PC-9 (cell line): Measurements from ENCODE around the gene ABL1. TPM values are rescaled to one million over a fixed set of nuclear protein-coding genes. Genes with fewer than 3 reads are reported as not detected.

Experiments used
- BruUV-seq: library from RNA; stranded (reverse); fragments of 400-500 nt; replicated peaks from 2 replicates; lab custom pipeline; 2021; lab: Mats Ljungman, UMichigan
- CTCF ChIA-PET: fragments of 300-600 bp; sonication (Branson Sonifier 250); formaldehyde crosslinking; loops from one replicate; lab custom pipeline; 2022; ENCODE audit warnings: antibody characterized with exemption; lab: Charles Lee
- POLR2A ChIA-PET: fragments of 300-600 bp; sonication (Branson Sonifier 250); formaldehyde crosslinking; loops from one replicate; lab custom pipeline; 2022; ENCODE audit warnings: antibody characterized with exemption; ENCODE audit not compliant: unreplicated experiment; lab: Charles Lee
- DNase-seq, 2 experiments: peaks; one replicate each; pipeline versions ENCODE4 v3.0.0 to v3.0.0-alpha.2; 2015 to 2022; ENCODE audit warnings: mixed read lengths in 1 of 2
- H2AFZ ChIP-seq: fragments of 200-600 bp; sonication (generic); 2 replicates; pipeline ENCODE4 v1.8.1; 2017; ENCODE audit warnings: antibody characterized with exemption
- H3F3A ChIP-seq: fragments of 200-600 bp; sonication (generic); 2 replicates; pipeline ENCODE4 v1.8.1; 2017; ENCODE audit warnings: antibody characterized with exemption, mild to moderate bottlenecking, low read depth; ENCODE audit not compliant: insufficient read depth
- H3K27ac ChIP-seq: fragments of 200-600 bp; sonication (generic); 2 replicates; pipeline ENCODE4 v1.6.1; 2016; ENCODE audit warnings: mixed run types
- H3K27me3 ChIP-seq: fragments of 200-600 bp; sonication (generic); 2 replicates; pipeline ENCODE4 v1.6.1; 2016; ENCODE audit warnings: low read depth, mixed run types; ENCODE audit not compliant: insufficient read depth
- H3K36me3 ChIP-seq: fragments of 200-600 bp; sonication (generic); 2 replicates; pipeline ENCODE4 v1.6.1; 2016; ENCODE audit warnings: low read depth, mixed run types
- H3K4me1 ChIP-seq: fragments of 200-600 bp; sonication (generic); replicated peaks from 2 replicates; pipeline ENCODE4 v1.6.1; 2016; ENCODE audit warnings: mixed run types; ENCODE audit not compliant: insufficient read depth
- H3K4me2 ChIP-seq: fragments of 200-600 bp; sonication (generic); 2 replicates; pipeline ENCODE4 v1.6.1; 2017; ENCODE audit warnings: mixed run types
- H3K4me3 ChIP-seq: fragments of 200-600 bp; sonication (generic); 2 replicates; pipeline ENCODE4 v1.6.1; 2016; ENCODE audit warnings: mixed run types
- H3K79me2 ChIP-seq: fragments of 200-600 bp; sonication (generic); 2 replicates; pipeline ENCODE4 v1.6.1; 2017; ENCODE audit warnings: low read depth, mixed run types
- H3K9me2 ChIP-seq: fragments of 200-600 bp; sonication (generic); 2 replicates; pipeline ENCODE4 v1.8.1; 2017; ENCODE audit warnings: mild to moderate bottlenecking; ENCODE audit not compliant: insufficient read depth
- H3K9me3 ChIP-seq: fragments of 200-600 bp; sonication (generic); 2 replicates; pipeline ENCODE4 v1.8.1; 2016; ENCODE audit warnings: low read depth; ENCODE audit not compliant: insufficient read depth
- H4K20me1 ChIP-seq: fragments of 200-600 bp; sonication (generic); 2 replicates; pipeline ENCODE4 v1.8.1; 2017; ENCODE audit not compliant: insufficient read depth
- CTCF ChIP-seq: fragments of 200-600 bp; sonication (generic); conservative IDR thresholded peaks from 2 replicates; pipeline ENCODE4 v1.6.1; 2017; ENCODE audit warnings: mixed run types, antibody characterized with exemption, mild to moderate bottlenecking, moderate library complexity
- EZH2 ChIP-seq: fragments of 200-600 bp; sonication (generic); IDR thresholded peaks from 2 replicates; pipeline ENCODE4 v1.8.0; 2017; ENCODE audit warnings: antibody characterized with exemption, low read depth
- intact Hi-C: fragments of 100-400 bp; cut with micrococcal nuclease; formaldehyde crosslinking; loops from one replicate; pipeline ENCODE4 v1.10.0; 2022; ENCODE audit not compliant: unreplicated experiment
- total RNA-seq: library from RNA; stranded (reverse); gene quantifications from 2 replicates; pipeline ENCODE4 v1.2.3, GENCODE V29; 2021

The ABL1 gene
- total RNA-seq, 1 experiment from 2014 or later = 54.8 TPM

- no peaks in the 10 kb centered on the region for H3K4me1 ChIP-seq
- no peak overlapping the region for H3K4me3 ChIP-seq
- H3K79me2 ChIP-seq = no peaks in the 10 kb centered on the region
- H2AFZ ChIP-seq = no peak overlapping the region
- no peaks in the 10 kb centered on the region for H3K27me3 ChIP-seq
- no peaks in the 10 kb centered on the region for H3K9me3 ChIP-seq
- no TSS peak for BruUV-seq
- no peak overlapping the region for H3K4me2 ChIP-seq
- intact Hi-C loops = loop anchor here (5.0 kb wide), 1 partner anchor 105 kb away; no protein-coding TSS in a partner anchor
- H4K20me1 ChIP-seq = no peaks in the 10 kb centered on the region
- no peak for DNase-seq
- TF ChIP-seq EZH2 (no peak), CTCF (no peak)
- no peak overlapping the region for H3K27ac ChIP-seq
- POLR2A ChIA-PET = no interaction called here
- no peaks in the 10 kb centered on the region for H3K9me2 ChIP-seq
- CTCF ChIA-PET = no interaction called here
- H3K36me3 ChIP-seq = no peaks in the 10 kb centered on the region
- H3F3A ChIP-seq = no peaks in the 10 kb centered on the region
Observed at GRCh38 chr9:130892477-130893304, 57.6 kb downstream of the ABL1 start.

- no peak for DNase-seq
- TF ChIP-seq CTCF (peak; percentile 26; the same call in 1 of the 2 replicates), EZH2 (no peak)
- Histone ChIP-seq H3F3A (no peaks in the 10 kb centered on the region), H3K36me3 (no peaks in the 10 kb centered on the region), H3K9me3 (no peaks in the 10 kb centered on the region), H3K4me1 (no peaks in the 10 kb centered on the region), H3K4me3 (no peak overlapping the region), H4K20me1 (no peaks in the 10 kb centered on the region), H3K79me2 (no peaks in the 10 kb centered on the region), H3K9me2 (no peaks in the 10 kb centered on the region), H2AFZ (no peak overlapping the region), H3K27ac (no peak overlapping the region), H3K4me2 (no peak overlapping the region), H3K27me3 (no peaks in the 10 kb centered on the region)
- no TSS peak for BruUV-seq
- intact Hi-C loops = loop anchor here (5.0 kb wide), 1 partner anchor 104 kb away; no protein-coding TSS in a partner anchor
- POLR2A ChIA-PET = no interaction called here
- CTCF ChIA-PET = no interaction called here
Observed at GRCh38 chr9:130893341-130894101, 58.5 kb downstream of the ABL1 start.

- DNase-seq = no peak
- Histone ChIP-seq H3K27me3 (0 out of 2 replicates have a peak, but pooled peaks cover 2% of the 10 kb centered on the region), H3F3A (no peaks in the 10 kb centered on the region), H3K4me1 (no peaks in the 10 kb centered on the region), H3K36me3 (no peaks in the 10 kb centered on the region), H3K9me3 (no peaks in the 10 kb centered on the region), H2AFZ (no peak overlapping the region), H3K27ac (no peak overlapping the region), H3K79me2 (no peaks in the 10 kb centered on the region), H3K4me2 (no peak overlapping the region), H3K9me2 (no peaks in the 10 kb centered on the region), H4K20me1 (no peaks in the 10 kb centered on the region), H3K4me3 (no peak overlapping the region)
- intact Hi-C loops = loop anchor here (5.0 kb wide), 1 partner anchor 103 kb away; no protein-coding TSS in a partner anchor
- CTCF ChIA-PET = no interaction called here
- POLR2A ChIA-PET = no interaction called here
- BruUV-seq = no TSS peak
- no peak for TF ChIP-seq CTCF
- TF ChIP-seq EZH2 = no peak
Observed at GRCh38 chr9:130894546-130894945, 59.5 kb downstream of the ABL1 start.
